ENCODE results near the gene SLC17A4. TPM values are rescaled to one million over a fixed set of nuclear protein-coding genes. Genes with fewer than 3 reads are reported as not detected.

SLC17A4 gene
- total RNA-seq, 2 donors from 2014 or later: not detected

GRCh38 chr6:25710287-25710686, 44.3 kb upstream of the SLC17A4 start:
- Mint-ChIP-seq H3K4me1 (no peaks in the 10 kb centered on the region), H3K4me3 (no peak overlapping the region), H3K36me3 (ENCODE audit: low read depth) (no peaks in the 10 kb centered on the region), H3K27me3 (ENCODE audit: insufficient read depth) (peaks cover 4% of the 10 kb centered on the region), H3K27ac (no peak overlapping the region), H3K9me3 (no peaks in the 10 kb centered on the region)
- no peak for TF ChIP-seq CTCF (conservative IDR thresholded peaks at IDR 0.05)
- Histone ChIP-seq H3K27me3 (ENCODE audit: control insufficient read depth, insufficient read depth, low read length, poor library complexity, severe bottlenecking) (peaks cover 9% of the 10 kb centered on the region), H3K9ac (ENCODE audit: extremely low read depth, low read length, poor library complexity, severe bottlenecking) (no peak overlapping the region), H3K27ac (ENCODE audit: low read depth, low read length) (no peak overlapping the region), H3K4me3 (ENCODE audit: low read length) (no peak overlapping the region), H3K36me3 (ENCODE audit: control insufficient read depth, insufficient read depth, low read length) (no peaks in the 10 kb centered on the region), H3K4me1 (ENCODE audit: control insufficient read depth, insufficient read depth, low read length) (no peaks in the 10 kb centered on the region), H3K9me3 (ENCODE audit: control insufficient read depth, low read length) (no peaks in the 10 kb centered on the region)
- 72 to 86% methylated on average over 6 to 14 of the region's 14 CpGs for WGBS, 2 experiments (ENCODE audit: insufficient coverage in 1 of 2, insufficient read length in 1 of 2)
- DNase-seq: no peak

- no peaks in the 10 kb centered on the region for H3K4me1 Mint-ChIP-seq
- Histone ChIP-seq H3K36me3 (ENCODE audit: control insufficient read depth, insufficient read depth, low read length) (no peaks in the 10 kb centered on the region), H3K27me3 (ENCODE audit: control insufficient read depth, insufficient read depth, low read length, poor library complexity, severe bottlenecking) (no peaks in the 10 kb centered on the region), H3K4me3 (ENCODE audit: low read length) (no peak overlapping the region), H3K4me1 (ENCODE audit: control insufficient read depth, insufficient read depth, low read length) (no peaks in the 10 kb centered on the region), H3K9ac (ENCODE audit: extremely low read depth, low read length, poor library complexity, severe bottlenecking) (no peak overlapping the region), H3K9me3 (ENCODE audit: control insufficient read depth, low read length) (no peaks in the 10 kb centered on the region), H3K27ac (ENCODE audit: low read depth, low read length) (no peak overlapping the region)
- H3K4me3 Mint-ChIP-seq: no peak overlapping the region
- H3K9me3 Mint-ChIP-seq: no peaks in the 10 kb centered on the region
- 82 to 83% methylated on average over 1 of the region's 1 CpG for WGBS, 2 experiments (ENCODE audit: insufficient coverage in 1 of 2, insufficient read length in 1 of 2)
- DNase-seq: no peak
- no peaks in the 10 kb centered on the region for H3K27me3 Mint-ChIP-seq (ENCODE audit: insufficient read depth)
- no peak overlapping the region for H3K27ac Mint-ChIP-seq
- no peak for TF ChIP-seq CTCF (conservative IDR thresholded peaks at IDR 0.05)
- no peaks in the 10 kb centered on the region for H3K36me3 Mint-ChIP-seq (ENCODE audit: low read depth)
Observed at GRCh38 chr6:25713824-25714223, 40.7 kb upstream of the SLC17A4 start.

- Histone ChIP-seq H3K27ac (ENCODE audit: low read depth, low read length) (no peak overlapping the region), H3K27me3 (ENCODE audit: control insufficient read depth, insufficient read depth, low read length, poor library complexity, severe bottlenecking) (no peaks in the 10 kb centered on the region), H3K36me3 (ENCODE audit: control insufficient read depth, insufficient read depth, low read length) (no peaks in the 10 kb centered on the region), H3K9ac (ENCODE audit: extremely low read depth, low read length, poor library complexity, severe bottlenecking) (no peak overlapping the region), H3K4me3 (ENCODE audit: low read length) (no peak overlapping the region), H3K9me3 (ENCODE audit: control insufficient read depth, low read length) (no peaks in the 10 kb centered on the region), H3K4me1 (ENCODE audit: control insufficient read depth, insufficient read depth, low read length) (no peaks in the 10 kb centered on the region)
- H3K27me3 Mint-ChIP-seq (ENCODE audit: insufficient read depth): no peaks in the 10 kb centered on the region
- 87 to 88% methylated on average over 3 of the region's 3 CpGs for WGBS, 2 experiments (ENCODE audit: insufficient coverage in 1 of 2, insufficient read length in 1 of 2)
- no peak overlapping the region for H3K27ac Mint-ChIP-seq
- H3K36me3 Mint-ChIP-seq (ENCODE audit: low read depth): no peaks in the 10 kb centered on the region
- TF ChIP-seq CTCF (conservative IDR thresholded peaks at IDR 0.05): no peak
- no peak for DNase-seq
- no peaks in the 10 kb centered on the region for H3K4me1 Mint-ChIP-seq
- no peaks in the 10 kb centered on the region for H3K9me3 Mint-ChIP-seq
- no peak overlapping the region for H3K4me3 Mint-ChIP-seq
Observed at GRCh38 chr6:25714765-25715164, 39.8 kb upstream of the SLC17A4 start.
